ENCODE data around the gene MYCT1. TPM values are rescaled to one million over a fixed set of nuclear protein-coding genes. Genes with fewer than 3 reads are reported as not detected.

Gene MYCT1
- total RNA-seq, 1 experiment from 2014 or later = not detected

GRCh38 chr6:152661776-152662175 is 35.9 kb upstream of the MYCT1 start:
- no TSS peak for BruUV-seq (replicated peaks)
- Mint-ChIP-seq H3K4me1 (ENCODE audit: low read depth, unreplicated experiment) (no peaks in the 10 kb centered on the region), H3K36me3 (ENCODE audit: insufficient read depth, unreplicated experiment) (no peaks in the 10 kb centered on the region)

GRCh38 chr6:152669895-152670294 is 27.8 kb upstream of the MYCT1 start:
- DNase-seq = peak in 1 of 2 experiments; percentile 5

More at GRCh38 chr6:152661776-152662175, 35.9 kb upstream of the MYCT1 start:
- ChIA-PET CTCF (no interaction called here), POLR2A (no interaction called here)
- intact Hi-C loops (cut with micrococcal nuclease; ENCODE audit: unreplicated experiment) = no loop called here
- no peak for TF ChIP-seq CTCF (IDR thresholded peaks at IDR 0.05; ENCODE audit: insufficient read depth in 1 of 2, low read depth in 1 of 2, low read length in 1 of 2, severe bottlenecking in 1 of 2, unreplicated experiment in 1 of 2)
- Mint-ChIP-seq H3K27me3 (ENCODE audit: insufficient read depth, unreplicated experiment) (peaks cover 15% of the 10 kb centered on the region), H3K4me3 (ENCODE audit: unreplicated experiment) (no peak overlapping the region), H3K27ac (ENCODE audit: unreplicated experiment) (no peak overlapping the region), H3K9me3 (ENCODE audit: unreplicated experiment) (no peaks in the 10 kb centered on the region)
- Histone ChIP-seq H3K4me3 (ENCODE audit: low read depth, low read length) (no peak overlapping the region), H3K9me3 (no peaks in the 10 kb centered on the region), H3K36me3 (ENCODE audit: control insufficient read depth, insufficient read depth, low read length) (no peaks in the 10 kb centered on the region), H3K4me1 (no peaks in the 10 kb centered on the region), H3K27me3 (replicated peaks; ENCODE audit: control insufficient read depth, insufficient read depth, low read length) (no peaks in the 10 kb centered on the region)
- DNase-seq = no peak

GRCh38 chr6:152671171-152671570 is 26.5 kb upstream of the MYCT1 start:
- no peaks in the 10 kb centered on the region for H3K9me3 ChIP-seq
- H3K36me3 ChIP-seq (ENCODE audit: control insufficient read depth, insufficient read depth, low read length) = no peaks in the 10 kb centered on the region
- DNase-seq = no peak
- Mint-ChIP-seq H3K4me3 (ENCODE audit: unreplicated experiment) (no peak overlapping the region), H3K27me3 (ENCODE audit: insufficient read depth, unreplicated experiment) (peaks cover 13% of the 10 kb centered on the region), H3K9me3 (ENCODE audit: unreplicated experiment) (no peaks in the 10 kb centered on the region), H3K27ac (ENCODE audit: unreplicated experiment) (no peak overlapping the region), H3K36me3 (ENCODE audit: insufficient read depth, unreplicated experiment) (no peaks in the 10 kb centered on the region), H3K4me1 (ENCODE audit: low read depth, unreplicated experiment) (no peaks in the 10 kb centered on the region)
- CTCF ChIA-PET = no interaction called here
- no TSS peak for BruUV-seq (replicated peaks)
- intact Hi-C loops (cut with micrococcal nuclease; ENCODE audit: unreplicated experiment) = no loop called here
- no peak overlapping the region for H3K4me3 ChIP-seq (ENCODE audit: low read depth, low read length)
- TF ChIP-seq CTCF (IDR thresholded peaks at IDR 0.05; ENCODE audit: insufficient read depth in 1 of 2, low read depth in 1 of 2, low read length in 1 of 2, severe bottlenecking in 1 of 2, unreplicated experiment in 1 of 2) = no peak
- POLR2A ChIA-PET = no interaction called here
- no peaks in the 10 kb centered on the region for H3K27me3 ChIP-seq (replicated peaks; ENCODE audit: control insufficient read depth, insufficient read depth, low read length)
- H3K4me1 ChIP-seq = no peaks in the 10 kb centered on the region

More at GRCh38 chr6:152669895-152670294, 27.8 kb upstream of the MYCT1 start:
- CTCF ChIA-PET = interaction anchor here (1.4 kb wide), 1 partner anchor 27 kb away, joined by 4 read pairs; no protein-coding TSS in a partner anchor
- H3K27me3 ChIP-seq (replicated peaks; ENCODE audit: control insufficient read depth, insufficient read depth, low read length) = no peaks in the 10 kb centered on the region
- Mint-ChIP-seq H3K4me1 (ENCODE audit: low read depth, unreplicated experiment) (no peaks in the 10 kb centered on the region), H3K27ac (ENCODE audit: unreplicated experiment) (no peak overlapping the region), H3K9me3 (ENCODE audit: unreplicated experiment) (no peaks in the 10 kb centered on the region), H3K36me3 (ENCODE audit: insufficient read depth, unreplicated experiment) (no peaks in the 10 kb centered on the region), H3K4me3 (ENCODE audit: unreplicated experiment) (no peak overlapping the region), H3K27me3 (ENCODE audit: insufficient read depth, unreplicated experiment) (peaks cover 13% of the 10 kb centered on the region)
- peak in 1 of 2 experiments; percentile 36 for TF ChIP-seq CTCF (IDR thresholded peaks at IDR 0.05; ENCODE audit: insufficient read depth in 1 of 2, low read depth in 1 of 2, low read length in 1 of 2, severe bottlenecking in 1 of 2, unreplicated experiment in 1 of 2)
- H3K4me1 ChIP-seq = no peaks in the 10 kb centered on the region
- no TSS peak for BruUV-seq (replicated peaks)
- H3K36me3 ChIP-seq (ENCODE audit: control insufficient read depth, insufficient read depth, low read length) = no peaks in the 10 kb centered on the region
- no peak overlapping the region for H3K4me3 ChIP-seq (ENCODE audit: low read depth, low read length)
- POLR2A ChIA-PET = no interaction called here
- intact Hi-C loops (cut with micrococcal nuclease; ENCODE audit: unreplicated experiment) = loop anchor here (1.0 kb wide), 3 partner anchors 27 to 185 kb away; no protein-coding TSS in a partner anchor
- H3K9me3 ChIP-seq = no peaks in the 10 kb centered on the region
